Duodenal mucosa (tissue), 2 donors: Measurements from ENCODE around the gene PRRC2A.

Experiments
- H3K27ac ChIP-seq: one replicate; pipeline ENCODE4 v1.7.0; 2013; ENCODE audit warnings: low read depth, low read length
- H3K27me3 ChIP-seq, 2 donors: one replicate each; pipeline ENCODE4 v1.7.0; 2013; ENCODE audit warnings: low read length in 2 of 2, control low read depth in 1 of 2; ENCODE audit not compliant: insufficient read depth in 2 of 2, control insufficient read depth in 1 of 2
- H3K36me3 ChIP-seq, 2 donors: one replicate each; pipeline ENCODE4 v1.7.0; 2013; ENCODE audit warnings: low read length in 2 of 2, control low read depth in 1 of 2; ENCODE audit not compliant: insufficient read depth in 2 of 2, control insufficient read depth in 1 of 2
- H3K4me1 ChIP-seq, 2 donors: one replicate each; pipeline ENCODE4 v1.7.0; 2013; ENCODE audit warnings: low read length in 2 of 2, control low read depth in 1 of 2; ENCODE audit not compliant: insufficient read depth in 2 of 2, control insufficient read depth in 1 of 2
- H3K4me3 ChIP-seq, 2 donors: one replicate each; pipeline ENCODE4 v1.7.0; 2013; ENCODE audit warnings: low read length in 2 of 2, low read depth in 1 of 2
- H3K9ac ChIP-seq, 2 donors: one replicate each; pipeline ENCODE4 v1.7.0; 2013; ENCODE audit warnings: low read length in 2 of 2, low read depth in 1 of 2
- H3K9me3 ChIP-seq, 2 donors: one replicate each; pipeline ENCODE4 v1.7.0; 2013; ENCODE audit warnings: low read length in 2 of 2, control low read depth in 1 of 2; ENCODE audit not compliant: control insufficient read depth in 1 of 2

PRRC2A gene

GRCh38 chr6:31614075-31614619 lies 6.4 kb upstream of the PRRC2A start:
- H3K4me3 ChIP-seq, result peak overlapping the region in 1 of 2 donors; percentile 29
- peaks cover 13 to 14% of the 10 kb centered on the region in 2 donors for H3K4me1 ChIP-seq
- no peak overlapping the region for H3K27ac ChIP-seq
- H3K9ac ChIP-seq, result no peak overlapping the region
- no peaks in the 10 kb centered on the region for H3K27me3 ChIP-seq
- H3K9me3 ChIP-seq, result no peaks in the 10 kb centered on the region
- H3K36me3 ChIP-seq, result no peaks in the 10 kb centered on the region

- Histone ChIP-seq H3K36me3 (no peaks in the 10 kb centered on the region), H3K27me3 (no peaks in the 10 kb centered on the region), H3K9ac (peak within 1 kb of the TSS; percentile 5 to 43), H3K9me3 (no peaks in the 10 kb centered on the region), H3K4me1 (peaks cover 13 to 14% of the 10 kb centered on the region in 2 donors), H3K27ac (no peak within 1 kb of the TSS), H3K4me3 (peak within 1 kb of the TSS; percentile 29 to 32)
These were observed 5.6 kb upstream of the PRRC2A start, which contains the start of gene AIF1 for GRCh38 chr6:31614684-31615578. AIF1 (plus strand) TSS chr6:31615234; CDS start chr6:31615330, 96 bp downstream.

- H3K9ac ChIP-seq, result peak overlapping the region in 1 of 2 donors; percentile 43
- peaks cover 13 to 14% of the 10 kb centered on the region in 2 donors for H3K4me1 ChIP-seq
- no peaks in the 10 kb centered on the region for H3K27me3 ChIP-seq
- no peak overlapping the region for H3K27ac ChIP-seq
- H3K9me3 ChIP-seq, result no peaks in the 10 kb centered on the region
- no peaks in the 10 kb centered on the region for H3K36me3 ChIP-seq
- H3K4me3 ChIP-seq, result peak overlapping the region; percentile 28 to 32
These were observed 4.8 kb upstream of the PRRC2A start for GRCh38 chr6:31615748-31616147.

- Histone ChIP-seq H3K4me1 (peaks cover 20 to 22% of the 10 kb centered on the region in 2 donors), H3K9ac (no peak overlapping the region), H3K9me3 (no peaks in the 10 kb centered on the region), H3K36me3 (no peaks in the 10 kb centered on the region), H3K4me3 (no peak overlapping the region), H3K27me3 (no peaks in the 10 kb centered on the region), H3K27ac (no peak overlapping the region)
These were observed 3.5 kb upstream of the PRRC2A start for GRCh38 chr6:31617010-31617409.

GRCh38 chr6:31619805-31620585 lies 520 bp upstream of the PRRC2A start:
- Histone ChIP-seq H3K27me3 (no peaks in the 10 kb centered on the region), H3K9me3 (no peaks in the 10 kb centered on the region), H3K4me3 (peak overlapping the region; percentile 81 to 83), H3K27ac (peak overlapping the region; percentile 99), H3K36me3 (peaks cover 15 to 26% of the 10 kb centered on the region in 2 donors), H3K4me1 (peaks cover 20 to 21% of the 10 kb centered on the region in 2 donors), H3K9ac (peak overlapping the region; percentile 77 to 91)

GRCh38 chr6:31621320-31621939 lies 915 bp downstream of the PRRC2A start:
- peaks cover 18 to 19% of the 10 kb centered on the region in 2 donors for H3K4me1 ChIP-seq
- H3K9me3 ChIP-seq, result no peaks in the 10 kb centered on the region
- H3K4me3 ChIP-seq, result peak overlapping the region; percentile 88 to 97
- H3K9ac ChIP-seq, result peak overlapping the region; percentile 98 to 99
- H3K36me3 ChIP-seq, result peaks cover 29 to 40% of the 10 kb centered on the region in 2 donors
- peak overlapping the region; percentile 95 for H3K27ac ChIP-seq
- no peaks in the 10 kb centered on the region for H3K27me3 ChIP-seq

- no peaks in the 10 kb centered on the region for H3K27me3 ChIP-seq
- peaks cover 18 to 19% of the 10 kb centered on the region in 2 donors for H3K4me1 ChIP-seq
- peak overlapping the region; percentile 88 to 97 for H3K4me3 ChIP-seq
- H3K9me3 ChIP-seq, result no peaks in the 10 kb centered on the region
- H3K27ac ChIP-seq, result peak overlapping the region; percentile 95
- peak overlapping the region; percentile 98 to 99 for H3K9ac ChIP-seq
- H3K36me3 ChIP-seq, result peaks cover 32 to 45% of the 10 kb centered on the region in 2 donors
These were observed 1.5 kb downstream of the PRRC2A start for GRCh38 chr6:31621991-31622390.

- Histone ChIP-seq H3K9me3 (no peaks in the 10 kb centered on the region), H3K27me3 (no peaks in the 10 kb centered on the region), H3K36me3 (peaks cover 32 to 52% of the 10 kb centered on the region in 2 donors), H3K4me1 (peaks cover 18 to 19% of the 10 kb centered on the region in 2 donors), H3K9ac (peak overlapping the region in 1 of 2 donors; percentile 98), H3K27ac (no peak overlapping the region), H3K4me3 (peak overlapping the region; percentile 36 to 97)
These were observed 2.2 kb downstream of the PRRC2A start for GRCh38 chr6:31622684-31623091.

GRCh38 chr6:31624070-31624469 lies 3.6 kb downstream of the PRRC2A start:
- Histone ChIP-seq H3K9ac (no peak overlapping the region), H3K36me3 (peaks cover 43 to 66% of the 10 kb centered on the region in 2 donors)

More at GRCh38 chr6:31624070-31624469, 3.6 kb downstream of the PRRC2A start:
- H3K4me3 ChIP-seq, result no peak overlapping the region
- H3K27ac ChIP-seq, result no peak overlapping the region
- H3K27me3 ChIP-seq, result no peaks in the 10 kb centered on the region
- H3K9me3 ChIP-seq, result no peaks in the 10 kb centered on the region
- peaks cover 18 to 19% of the 10 kb centered on the region in 2 donors for H3K4me1 ChIP-seq
